ENCODE data around the gene HOXB1.

DNA sequence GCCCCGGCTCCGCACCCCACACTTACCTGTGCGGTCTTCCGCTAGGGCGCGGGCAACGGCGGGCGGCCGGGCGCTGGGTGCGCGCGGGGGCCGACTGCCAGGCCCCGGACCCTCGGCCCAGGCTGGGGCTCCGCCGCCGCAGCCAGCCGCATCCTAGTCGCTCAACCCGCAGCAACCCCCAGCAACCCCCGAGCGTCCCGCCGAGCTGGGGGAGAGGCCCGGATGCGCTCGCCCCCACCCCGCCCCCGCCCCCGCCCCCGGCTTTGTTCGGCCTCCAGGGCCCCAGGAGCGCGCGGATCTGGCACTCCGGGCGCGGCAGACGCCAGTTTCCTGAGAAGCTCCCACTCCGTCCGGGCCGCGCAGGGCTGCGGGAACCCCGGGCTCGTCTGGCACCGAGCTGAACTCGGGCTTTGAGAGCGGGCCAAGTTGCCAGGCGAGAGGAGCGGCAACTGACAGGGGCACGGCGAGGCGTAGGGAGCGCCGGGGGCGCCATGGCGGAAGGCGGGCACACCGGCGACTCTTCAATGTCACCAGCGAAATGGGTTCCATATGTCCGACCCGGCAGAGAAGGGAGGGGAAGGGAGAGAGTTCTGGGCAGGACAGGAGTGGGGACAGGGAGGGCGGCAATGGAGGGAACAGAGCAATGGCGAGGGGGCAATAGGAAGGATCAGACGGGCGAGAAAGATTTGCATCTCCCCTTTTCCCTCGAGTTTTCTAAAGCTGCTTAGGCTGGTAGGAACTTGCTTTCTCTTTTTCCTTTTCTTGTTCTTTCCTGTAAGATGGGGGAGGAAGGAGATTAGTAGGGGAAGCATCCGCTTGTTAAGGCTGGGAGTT, 33.6 kb upstream of the HOXB1 start:
- TF ChIP-seq CTCF (IDR thresholded peaks at IDR 0.05; ENCODE audit: borderline replicate concordance, extremely low read depth, low read length, poor library complexity, severe bottlenecking) (no peak), EZH2 (IDR thresholded peaks at IDR 0.05; ENCODE audit: borderline replicate concordance, low read depth, low read length, severe bottlenecking) (no peak)

All from DND-41 (cell line).